NK-92 (cell line): ENCODE measurements around the gene PCDHGA8.
"Not testable (repeated sequence)": the region's sequence is repeated elsewhere in the genome, so short reads cannot be mapped to it uniquely, and the experiment has no call there.

ENCODE experiments used
- DNase-seq: peaks from one replicate; lab custom pipeline; 2025; ENCODE audit not compliant: unreplicated experiment; lab: John Stamatoyannopoulos, UW

The PCDHGA8 gene

DNA sequence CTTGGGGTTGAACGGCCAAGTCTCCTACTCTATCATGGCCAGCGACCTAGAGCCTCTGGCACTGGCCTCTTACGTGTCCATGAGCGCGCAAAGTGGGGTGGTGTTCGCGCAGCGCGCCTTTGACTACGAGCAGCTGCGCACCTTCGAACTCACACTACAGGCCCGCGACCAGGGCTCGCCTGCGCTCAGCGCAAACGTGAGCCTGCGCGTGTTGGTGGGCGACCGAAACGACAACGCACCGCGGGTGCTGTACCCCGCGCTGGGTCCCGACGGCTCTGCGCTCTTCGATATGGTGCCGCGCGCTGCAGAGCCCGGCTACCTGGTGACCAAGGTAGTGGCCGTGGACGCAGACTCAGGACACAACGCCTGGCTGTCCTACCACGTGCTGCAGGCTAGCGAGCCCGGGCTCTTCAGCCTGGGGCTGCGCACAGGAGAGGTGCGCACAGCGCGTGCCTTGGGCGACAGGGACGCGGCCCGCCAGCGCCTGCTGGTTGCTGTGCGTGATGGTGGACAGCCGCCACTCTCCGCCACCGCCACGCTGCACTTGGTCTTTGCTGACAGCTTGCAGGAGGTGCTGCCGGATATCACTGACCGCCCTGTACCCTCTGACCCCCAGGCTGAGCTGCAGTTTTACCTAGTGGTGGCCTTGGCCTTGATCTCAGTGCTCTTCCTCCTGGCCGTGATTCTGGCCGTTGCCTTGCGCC is 7.3 kb downstream of the PCDHGA8 start:
- DNase-seq: no peak

GRCh38 chr5:141402553-141403243 is 10.3 kb downstream of the PCDHGA8 start, which contains the start of gene PCDHGA9:
PCDHGA9 (plus strand) TSS chr5:141402778; CDS start chr5:141402953, 175 bp downstream.
- DNase-seq: no peak

DNA sequence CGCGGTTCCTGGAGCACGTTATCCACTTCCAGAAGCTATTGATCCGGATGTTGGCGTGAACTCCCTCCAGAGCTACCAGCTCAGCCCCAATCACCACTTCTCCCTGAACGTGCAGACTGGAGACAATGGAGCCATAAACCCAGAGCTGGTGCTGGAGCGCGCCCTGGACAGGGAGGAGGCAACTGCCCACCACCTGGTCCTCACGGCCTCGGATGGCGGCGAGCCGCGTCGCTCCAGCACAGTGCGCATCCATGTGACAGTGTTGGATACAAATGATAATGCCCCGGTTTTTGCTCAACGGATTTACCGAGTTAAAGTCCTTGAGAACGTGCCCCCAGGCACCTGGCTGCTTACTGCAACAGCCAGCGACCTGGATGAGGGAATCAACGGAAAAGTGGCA is 11.0 kb downstream of the PCDHGA8 start:
- DNase-seq: no peak

DNA sequence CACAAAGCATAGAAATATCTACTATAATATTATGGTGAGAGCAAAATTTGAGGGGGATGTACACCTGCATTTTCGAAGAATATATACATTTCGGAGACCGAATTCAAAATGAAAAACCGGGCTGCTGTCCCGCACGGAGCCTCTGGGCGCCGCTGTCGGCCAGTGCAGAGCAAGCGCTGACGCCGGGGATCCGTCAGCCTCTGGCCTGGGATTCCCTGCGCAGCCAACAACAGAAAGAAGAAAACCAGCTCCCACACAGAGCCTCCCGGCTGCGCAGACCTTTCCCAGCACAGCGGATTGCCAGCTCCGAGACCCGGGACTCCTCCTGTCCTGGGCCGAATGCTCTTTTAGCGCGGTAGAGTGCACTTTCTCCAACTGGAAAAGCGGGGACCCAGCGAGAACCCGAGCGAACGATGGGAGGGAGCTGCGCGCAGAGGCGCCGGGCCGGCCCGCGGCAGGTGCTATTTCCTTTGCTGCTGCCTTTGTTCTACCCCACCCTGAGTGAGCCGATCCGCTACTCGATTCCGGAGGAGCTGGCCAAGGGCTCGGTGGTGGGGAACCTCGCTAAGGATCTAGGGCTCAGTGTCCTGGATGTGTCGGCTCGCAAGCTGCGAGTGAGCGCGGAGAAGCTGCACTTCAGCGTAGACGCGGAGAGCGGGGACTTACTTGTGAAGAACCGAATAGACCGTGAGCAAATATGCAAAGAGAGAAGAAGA is 15.5 kb downstream of the PCDHGA8 start, which contains the start of gene PCDHGB6:
Gene PCDHGB6, plus strand, starts transcription at position 232 of the 716 bp plus-strand sequence. Its CDS starts 182 bp downstream, at position 414.
- DNase-seq: not testable (repeated sequence)

- DNase-seq: no peak
Observed at GRCh38 chr5:141409598-141410306, 17.3 kb downstream of the PCDHGA8 start.

DNA sequence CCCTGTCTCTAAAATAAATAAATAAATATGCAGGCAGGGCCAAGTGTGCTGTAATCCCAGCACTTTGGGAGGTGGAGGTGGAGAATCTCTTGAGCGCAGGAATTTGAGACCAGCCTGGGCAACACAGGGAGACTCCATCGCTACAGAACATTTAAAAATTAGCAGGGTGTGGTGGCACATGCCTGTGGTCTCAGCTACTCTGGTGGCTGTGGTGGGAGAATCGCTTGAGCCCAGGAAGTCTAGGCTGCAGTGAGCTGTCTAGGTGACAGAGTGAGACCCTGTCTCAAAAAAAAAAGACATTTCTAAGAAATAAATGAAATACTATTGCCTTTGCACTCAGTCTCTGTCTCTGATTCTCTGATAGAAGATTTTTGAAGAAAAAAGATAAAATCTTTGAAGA is 19.1 kb downstream of the PCDHGA8 start:
- no peak for DNase-seq

GRCh38 chr5:141412854-141413539 is 20.6 kb downstream of the PCDHGA8 start, which contains the start of gene PCDHGA10:
PCDHGA10 (plus strand) TSS chr5:141412987; CDS start chr5:141413176, 189 bp downstream.
- no peak for DNase-seq

DNA sequence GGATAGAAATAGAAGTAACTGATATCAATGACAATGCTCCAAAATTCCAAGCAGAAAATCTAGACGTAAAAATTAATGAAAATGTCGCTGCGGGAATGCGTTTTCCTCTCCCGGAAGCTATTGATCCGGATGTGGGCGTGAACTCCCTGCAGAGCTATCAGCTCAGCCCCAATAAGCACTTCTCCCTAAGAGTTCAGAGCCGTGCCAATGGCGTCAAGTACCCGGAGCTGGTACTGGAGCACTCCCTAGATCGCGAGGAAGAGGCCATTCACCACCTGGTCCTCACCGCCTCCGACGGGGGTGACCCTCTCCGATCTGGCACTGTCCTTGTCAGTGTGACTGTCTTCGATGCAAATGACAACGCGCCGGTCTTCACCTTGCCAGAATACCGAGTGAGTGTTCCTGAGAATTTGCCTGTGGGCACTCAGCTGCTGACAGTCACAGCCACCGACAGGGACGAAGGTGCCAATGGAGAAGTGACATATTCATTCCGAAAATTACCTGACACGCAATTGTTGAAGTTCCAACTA is 21.2 kb downstream of the PCDHGA8 start:
- DNase-seq: no peak

DNA sequence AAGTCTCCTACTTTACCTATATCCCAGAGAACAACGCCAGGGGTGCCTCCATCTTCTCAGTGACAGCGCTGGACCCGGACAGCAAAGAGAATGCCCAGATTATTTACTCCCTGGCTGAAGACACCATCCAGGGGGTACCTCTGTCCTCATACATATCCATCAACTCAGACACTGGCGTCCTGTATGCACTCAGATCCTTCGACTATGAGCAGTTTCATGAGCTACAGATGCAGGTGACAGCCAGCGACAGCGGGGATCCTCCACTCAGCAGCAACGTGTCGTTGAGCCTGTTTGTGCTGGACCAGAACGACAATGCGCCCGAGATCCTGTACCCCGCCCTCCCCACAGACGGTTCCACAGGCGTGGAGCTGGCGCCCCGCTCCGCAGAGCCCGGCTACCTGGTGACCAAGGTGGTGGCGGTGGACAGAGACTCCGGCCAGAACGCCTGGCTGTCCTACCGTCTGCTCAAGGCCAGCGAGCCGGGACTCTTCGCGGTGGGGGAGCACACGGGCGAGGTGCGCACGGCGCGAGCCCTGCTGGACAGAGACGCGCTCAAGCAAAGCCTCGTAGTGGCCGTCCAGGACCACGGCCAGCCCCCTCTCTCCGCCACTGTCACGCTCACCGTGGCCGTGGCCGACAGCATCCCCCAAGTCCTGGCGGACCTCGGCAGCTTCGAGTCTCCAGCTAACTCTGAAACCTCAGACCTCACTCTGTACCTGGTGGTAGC is 22.3 kb downstream of the PCDHGA8 start:
- DNase-seq: not testable (repeated sequence)

DNA sequence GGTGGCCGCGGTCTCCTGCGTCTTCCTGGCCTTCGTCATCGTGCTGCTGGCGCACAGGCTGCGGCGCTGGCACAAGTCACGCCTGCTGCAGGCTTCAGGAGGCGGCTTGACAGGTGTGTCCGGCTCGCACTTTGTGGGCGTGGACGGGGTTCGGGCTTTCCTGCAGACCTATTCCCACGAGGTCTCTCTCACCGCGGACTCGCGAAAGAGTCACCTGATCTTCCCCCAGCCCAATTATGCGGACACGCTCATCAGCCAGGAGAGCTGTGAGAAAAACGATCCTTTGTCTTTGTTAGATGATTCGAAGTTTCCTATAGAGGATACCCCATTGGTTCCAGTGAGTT is 22.8 kb downstream of the PCDHGA8 start:
- not testable (repeated sequence) for DNase-seq

DNA sequence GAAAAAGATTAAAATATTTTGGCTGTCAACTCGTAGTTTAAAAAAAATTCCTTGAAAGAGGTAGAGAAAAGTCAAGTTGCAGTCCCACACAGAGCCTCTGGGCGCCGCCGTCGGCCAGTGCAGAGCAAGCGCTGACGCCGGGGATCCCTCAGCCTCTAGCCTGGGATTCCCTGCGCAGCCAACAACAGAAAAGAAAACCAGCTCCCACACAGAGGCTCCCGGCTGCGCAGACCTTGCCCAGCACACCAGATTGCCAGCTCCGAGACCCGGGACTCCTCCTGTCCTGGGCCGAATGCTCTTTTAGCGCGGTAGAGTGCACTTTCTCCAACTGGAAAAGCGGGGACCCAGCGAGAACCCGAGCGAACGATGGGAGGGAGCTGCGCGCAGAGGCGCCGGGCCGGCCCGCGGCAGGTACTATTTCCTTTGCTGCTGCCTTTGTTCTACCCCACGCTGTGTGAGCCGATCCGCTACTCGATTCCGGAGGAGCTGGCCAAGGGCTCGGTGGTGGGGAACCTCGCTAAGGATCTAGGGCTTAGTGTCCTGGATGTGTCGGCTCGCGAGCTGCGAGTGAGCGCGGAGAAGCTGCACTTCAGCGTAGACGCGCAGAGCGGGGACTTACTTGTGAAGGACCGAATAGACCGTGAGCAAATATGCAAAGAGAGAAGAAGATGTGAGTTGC is 25.2 kb downstream of the PCDHGA8 start, which contains the start of gene PCDHGB7:
Gene PCDHGB7, plus strand, starts transcription at position 184 of the 679 bp plus-strand sequence. Its CDS starts 183 bp downstream, at position 367.
- DNase-seq: not testable (repeated sequence)

- no peak for DNase-seq
Observed at GRCh38 chr5:141419074-141419880, 26.8 kb downstream of the PCDHGA8 start.

GRCh38 chr5:141420855-141421488 is 28.5 kb downstream of the PCDHGA8 start, which contains the start of gene PCDHGA11:
PCDHGA11 (plus strand) TSS chr5:141421051; CDS start chr5:141421228, 177 bp downstream.
- DNase-seq: no peak

- no peak for DNase-seq
Observed at GRCh38 chr5:141421489-141421855, 29.0 kb downstream of the PCDHGA8 start.

GRCh38 chr5:141422742-141423291 is 30.4 kb downstream of the PCDHGA8 start:
- no peak for DNase-seq

DNA sequence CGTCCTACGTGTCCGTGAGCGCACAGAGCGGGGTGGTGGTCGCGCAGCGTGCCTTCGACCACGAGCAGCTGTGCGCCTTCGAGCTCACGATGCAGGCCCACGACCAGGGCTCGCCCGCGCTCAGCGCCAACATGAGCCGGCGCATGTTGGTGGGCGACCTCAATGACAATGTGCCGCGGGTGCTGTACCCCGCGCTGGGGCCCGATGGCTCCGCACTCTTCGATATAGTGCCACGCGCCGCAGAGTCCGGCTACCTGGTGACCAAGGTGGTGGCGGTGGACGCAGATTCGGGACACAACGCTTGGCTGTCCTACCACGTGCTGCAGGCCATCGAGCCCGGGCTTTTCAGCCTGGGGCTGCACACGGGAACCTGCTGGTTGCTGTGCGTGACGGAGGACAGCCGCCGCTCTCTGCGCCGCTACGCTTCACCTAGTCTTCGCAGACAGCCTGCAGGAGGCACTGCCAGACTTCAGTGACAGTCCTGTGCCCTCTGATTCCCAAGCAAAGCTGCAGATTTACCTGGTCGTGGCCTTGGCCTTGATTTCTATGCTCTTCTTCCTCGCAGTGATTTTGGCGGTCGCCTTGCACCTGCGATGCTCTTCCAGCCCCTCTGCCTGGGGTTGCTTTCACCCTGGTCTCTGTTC is 35.5 kb downstream of the PCDHGA8 start:
- no peak for DNase-seq
